HG03139 (cell line): ENCODE measurements around the gene MED16.

ENCODE experiments used
- ATAC-seq: cut with Tn5 transposase; IDR thresholded peaks from one replicate; pipeline ENCODE4 v1.9.1; 2021; ENCODE audit not compliant: unreplicated experiment

MED16 gene

DNA sequence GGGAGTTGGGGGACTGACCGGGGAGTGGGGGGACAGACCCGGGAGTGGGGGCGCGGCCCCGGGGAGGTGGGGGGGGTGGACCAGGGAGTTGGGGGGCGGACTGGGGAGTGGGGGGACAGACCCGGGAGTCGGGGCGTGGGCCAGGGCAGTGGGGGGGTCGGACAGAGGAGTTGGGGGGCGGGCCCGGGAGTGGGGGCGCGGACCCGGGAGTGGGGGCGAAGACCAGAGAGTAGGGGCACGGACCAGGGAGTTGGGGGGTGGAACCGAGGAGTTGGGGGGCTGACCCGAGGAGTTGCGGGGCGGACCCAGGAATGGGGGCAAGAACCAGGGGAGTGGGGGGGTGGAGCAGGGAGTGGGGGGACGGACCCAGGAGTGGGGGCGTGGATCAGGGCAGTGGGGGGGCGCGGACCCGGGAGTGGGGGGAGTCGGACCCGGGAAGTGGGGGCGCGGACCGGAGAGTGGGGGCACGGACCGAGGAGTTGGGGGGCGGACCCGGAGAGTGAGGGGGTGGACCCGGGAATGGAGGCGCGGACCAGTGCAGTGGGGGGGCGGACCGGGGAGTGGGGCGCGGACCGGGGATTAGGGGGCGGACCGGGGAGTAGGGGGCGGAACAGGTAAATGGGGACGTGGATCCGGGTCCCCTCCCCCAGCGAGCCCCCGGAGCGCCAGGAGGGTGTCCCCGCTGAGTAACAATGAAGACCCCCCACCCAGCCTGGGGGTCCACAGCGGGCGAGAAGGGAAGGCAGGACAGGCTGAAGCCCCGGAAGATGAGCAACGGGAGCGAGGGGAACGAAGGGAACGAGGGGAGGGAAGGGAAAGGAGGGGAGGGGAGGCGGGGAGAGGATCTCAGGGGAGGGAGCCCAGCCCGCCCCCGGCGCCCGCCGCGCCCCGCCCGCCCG is 19.4 kb upstream of the MED16 start:
- no peak for ATAC-seq

DNA sequence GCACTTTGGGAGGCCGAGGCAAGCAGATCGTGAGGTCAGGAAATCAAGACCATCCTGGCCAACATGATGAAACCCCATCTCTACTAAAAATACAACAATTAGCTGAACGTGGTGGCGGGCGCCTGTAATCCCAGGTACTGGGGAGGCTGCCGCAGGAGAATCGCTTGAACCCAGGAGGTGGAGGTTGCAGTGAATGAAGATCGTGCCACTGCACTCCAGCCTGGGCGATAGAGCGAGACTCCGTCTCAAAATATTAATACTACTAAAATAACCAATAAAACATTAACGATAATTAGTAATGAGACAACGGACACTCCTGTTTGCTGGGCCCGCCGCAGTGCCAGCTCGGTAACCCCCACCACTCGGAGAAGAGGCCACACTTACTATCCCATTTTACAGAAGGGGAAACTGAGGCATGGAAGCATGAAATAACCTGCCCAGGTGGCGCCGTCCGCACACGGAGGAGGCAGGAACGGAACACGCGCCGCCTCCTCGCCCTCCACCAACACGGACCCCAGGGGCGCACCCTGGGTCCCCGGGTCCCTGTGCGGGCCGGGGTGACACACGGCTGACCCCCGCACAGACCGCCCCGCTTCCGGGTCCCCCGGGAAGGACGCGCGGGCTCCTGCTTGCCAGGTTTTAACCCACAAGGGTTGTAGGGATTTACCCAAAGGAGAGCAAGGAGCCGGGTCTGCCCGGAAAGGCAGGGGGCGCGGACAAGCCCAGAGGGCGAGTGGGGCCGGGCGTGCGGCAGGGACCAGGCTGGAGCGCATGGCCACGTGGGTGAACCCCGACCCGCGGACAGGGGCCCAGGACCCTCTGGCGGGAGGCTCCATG is 18.4 kb upstream of the MED16 start:
- ATAC-seq = no peak

DNA sequence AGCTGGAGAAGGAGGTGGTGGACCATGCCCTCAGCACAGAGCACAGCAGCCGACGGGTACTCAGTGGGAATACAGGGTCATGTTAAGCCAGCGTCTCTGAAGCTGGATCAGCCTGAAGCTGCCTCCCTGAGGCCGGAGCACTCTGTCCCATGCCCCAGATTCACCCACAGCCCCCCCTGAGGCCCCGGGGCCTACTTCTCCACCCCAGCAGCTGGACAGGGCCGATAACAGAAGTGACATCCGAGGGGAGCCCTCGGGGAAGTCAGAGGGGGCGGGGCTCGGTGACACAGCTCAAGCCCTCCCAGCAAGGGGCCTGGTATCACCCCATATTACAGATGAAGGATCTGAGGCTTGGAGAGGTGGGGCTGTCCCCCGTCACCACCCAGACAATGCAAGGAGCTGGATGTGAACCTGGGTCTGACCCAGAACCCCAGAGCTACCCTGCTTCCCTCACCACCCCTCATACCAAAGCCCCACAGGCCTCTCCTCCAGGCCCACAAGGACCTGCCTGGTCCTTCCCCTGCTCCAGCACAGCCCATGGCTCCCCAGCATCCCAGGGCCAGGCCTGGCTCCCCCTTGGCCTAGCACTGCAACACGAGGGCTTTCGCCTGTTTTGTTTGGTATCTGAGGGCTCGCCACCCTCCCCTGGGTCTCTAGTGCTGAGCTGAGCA is 14.3 kb upstream of the MED16 start:
- no peak for ATAC-seq

DNA sequence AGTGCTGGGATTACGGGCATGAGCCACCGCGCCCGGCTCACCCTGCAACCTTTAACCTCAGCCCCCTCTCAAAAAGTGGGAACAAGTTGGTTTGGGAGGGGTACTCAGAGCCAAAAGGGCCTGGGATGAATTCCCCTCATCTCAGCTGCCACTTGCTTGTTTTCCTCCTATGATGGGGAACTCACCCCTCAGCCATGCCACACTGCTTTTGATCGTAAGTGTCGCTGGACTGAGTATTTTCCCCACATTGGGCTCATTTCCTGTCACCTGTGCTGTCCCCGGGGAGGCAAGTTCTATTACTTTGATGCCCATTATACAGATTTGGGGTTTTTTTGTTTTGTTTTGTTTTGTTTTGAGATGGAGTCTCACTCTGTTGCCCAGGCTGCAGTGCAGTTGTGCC is 13.5 kb upstream of the MED16 start:
- no peak for ATAC-seq

DNA sequence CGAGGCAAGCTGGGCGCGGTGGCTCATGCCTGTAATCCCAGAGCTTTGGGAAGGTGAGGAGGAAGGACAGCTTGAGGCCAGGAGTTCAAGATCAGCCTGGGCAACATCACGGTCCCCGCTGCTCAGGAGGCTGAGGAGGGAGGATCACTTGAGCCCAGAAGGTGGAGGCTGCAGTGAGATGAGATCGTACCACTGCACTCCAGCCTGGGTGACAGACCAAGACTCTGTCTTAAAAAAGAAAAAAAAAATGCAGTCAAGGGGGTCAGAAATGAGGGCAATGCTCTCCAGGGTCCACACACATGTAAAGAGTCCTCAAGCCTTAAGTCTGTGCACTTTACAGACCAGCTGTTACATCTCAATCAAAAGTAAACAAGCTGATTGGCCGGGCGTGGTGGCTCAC is 11.6 kb upstream of the MED16 start:
- ATAC-seq = no peak

DNA sequence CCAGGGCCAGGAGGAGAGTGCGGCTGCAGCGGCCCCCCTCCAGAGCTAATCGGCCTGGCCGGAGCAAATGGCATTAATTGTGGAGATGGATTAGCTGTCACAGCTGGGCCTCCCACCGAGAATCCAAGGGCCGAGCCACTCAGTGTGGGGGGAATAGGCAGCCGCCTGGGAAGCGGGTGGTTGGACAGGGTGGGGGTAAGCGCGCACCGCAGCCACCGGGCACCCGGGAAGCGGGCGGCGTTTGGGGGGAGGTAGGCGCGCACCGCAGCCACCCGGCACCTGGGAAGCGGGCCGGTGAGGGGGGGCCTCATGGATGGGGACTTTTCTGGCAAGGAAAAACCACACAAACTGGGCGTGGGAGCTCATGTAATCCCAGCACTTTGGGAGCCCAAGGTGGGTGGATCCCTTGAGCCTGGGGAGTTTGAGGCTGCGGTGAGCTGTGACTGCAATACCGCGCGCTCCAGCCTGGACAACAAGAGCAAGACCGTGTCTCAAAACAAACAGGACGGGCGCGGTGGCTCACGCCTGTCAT is 10.3 kb upstream of the MED16 start:
- ATAC-seq = no peak

DNA sequence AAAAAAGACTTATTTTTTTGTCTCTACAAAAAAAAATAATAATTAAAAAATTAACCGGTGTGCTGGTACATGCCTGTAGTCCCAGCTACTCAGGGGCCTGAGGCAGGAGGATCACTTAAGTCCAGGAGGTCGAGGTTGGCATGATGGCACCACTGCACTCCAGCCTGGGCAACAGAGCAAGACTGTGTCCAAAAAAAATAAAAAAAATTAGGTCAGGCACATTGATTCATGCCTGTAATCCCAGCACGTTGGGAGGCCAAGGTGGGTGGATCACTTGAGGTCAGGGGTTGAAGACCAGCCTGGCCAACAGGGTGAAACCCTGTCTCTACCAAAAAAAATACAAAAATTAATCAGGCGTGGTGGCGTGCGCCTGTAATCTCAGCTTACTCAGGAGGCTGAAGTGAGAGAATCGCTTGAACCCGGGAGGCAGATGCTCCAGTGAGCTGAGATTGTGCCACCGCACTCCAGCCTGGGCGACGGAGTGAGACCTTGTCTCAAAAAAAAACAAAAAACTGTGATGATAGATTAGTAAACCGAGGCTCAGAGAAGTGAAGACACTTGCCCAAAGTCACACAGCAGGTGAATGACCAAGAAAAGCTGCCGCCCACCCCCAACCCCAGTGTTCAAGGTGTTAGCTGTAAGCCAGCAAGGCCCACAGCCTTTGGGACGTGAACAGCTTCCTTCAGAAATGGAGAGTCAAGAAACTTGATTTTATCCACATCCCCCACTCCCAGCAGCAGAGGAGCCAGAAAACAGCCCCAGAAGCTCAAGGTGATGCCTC is 9.6 kb upstream of the MED16 start:
- no peak for ATAC-seq

DNA sequence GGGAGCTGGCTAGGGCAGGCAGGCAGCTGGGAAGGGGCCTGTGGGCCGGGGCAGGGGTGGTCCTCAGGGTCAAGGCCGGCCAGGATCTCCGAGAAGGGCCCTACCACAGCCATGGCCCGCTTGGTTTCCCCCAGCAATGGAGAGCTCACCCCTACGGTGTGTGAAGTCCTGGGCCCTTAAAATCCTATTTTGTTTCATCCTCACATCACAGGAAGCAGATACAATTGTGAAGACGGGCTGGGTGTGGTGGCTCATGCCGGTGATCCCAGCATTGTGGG is 9.0 kb upstream of the MED16 start:
- no peak for ATAC-seq

DNA sequence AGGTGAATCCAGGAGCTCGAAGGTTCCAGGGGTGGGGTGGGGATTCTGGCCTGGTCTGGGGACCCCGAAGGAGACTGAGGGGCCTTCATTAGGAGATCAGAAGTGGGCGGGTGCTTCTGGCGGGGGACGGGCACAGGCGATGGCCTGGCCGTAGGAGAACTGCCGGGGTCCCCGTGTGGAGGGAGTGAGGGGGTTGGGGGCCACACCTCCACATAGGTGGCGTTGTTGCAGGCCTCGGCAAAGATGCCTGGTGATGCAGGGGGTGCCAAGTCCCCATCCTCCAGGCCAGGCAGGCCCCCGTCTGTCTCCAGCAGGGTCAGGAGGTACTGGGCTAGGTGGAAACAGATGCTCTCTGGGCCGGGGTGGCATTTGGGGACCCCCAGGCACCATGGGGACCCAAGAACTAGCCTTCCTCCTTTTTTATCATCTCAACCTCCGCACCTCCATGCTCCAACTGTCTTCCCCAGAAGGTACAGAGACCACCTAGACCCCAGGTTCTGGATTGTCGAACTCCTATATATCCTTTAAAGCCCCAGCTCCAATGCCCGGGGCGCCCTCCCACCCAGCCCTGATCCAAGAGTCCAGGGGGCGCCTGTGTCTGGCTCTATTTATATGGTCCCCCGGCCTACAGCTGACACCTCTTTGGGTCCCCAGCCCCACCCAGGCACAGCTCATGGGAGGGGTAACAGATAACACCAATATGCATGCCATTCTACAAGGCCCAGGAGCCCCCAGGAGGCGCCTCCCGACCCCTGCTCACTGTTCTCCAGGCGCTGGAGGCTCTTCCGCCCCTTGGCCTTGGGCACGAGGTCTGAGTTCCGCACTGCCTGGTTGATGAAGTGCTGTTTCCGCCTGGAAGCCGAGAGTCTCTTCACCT is 8.5 kb upstream of the MED16 start:
- ATAC-seq = no peak

DNA sequence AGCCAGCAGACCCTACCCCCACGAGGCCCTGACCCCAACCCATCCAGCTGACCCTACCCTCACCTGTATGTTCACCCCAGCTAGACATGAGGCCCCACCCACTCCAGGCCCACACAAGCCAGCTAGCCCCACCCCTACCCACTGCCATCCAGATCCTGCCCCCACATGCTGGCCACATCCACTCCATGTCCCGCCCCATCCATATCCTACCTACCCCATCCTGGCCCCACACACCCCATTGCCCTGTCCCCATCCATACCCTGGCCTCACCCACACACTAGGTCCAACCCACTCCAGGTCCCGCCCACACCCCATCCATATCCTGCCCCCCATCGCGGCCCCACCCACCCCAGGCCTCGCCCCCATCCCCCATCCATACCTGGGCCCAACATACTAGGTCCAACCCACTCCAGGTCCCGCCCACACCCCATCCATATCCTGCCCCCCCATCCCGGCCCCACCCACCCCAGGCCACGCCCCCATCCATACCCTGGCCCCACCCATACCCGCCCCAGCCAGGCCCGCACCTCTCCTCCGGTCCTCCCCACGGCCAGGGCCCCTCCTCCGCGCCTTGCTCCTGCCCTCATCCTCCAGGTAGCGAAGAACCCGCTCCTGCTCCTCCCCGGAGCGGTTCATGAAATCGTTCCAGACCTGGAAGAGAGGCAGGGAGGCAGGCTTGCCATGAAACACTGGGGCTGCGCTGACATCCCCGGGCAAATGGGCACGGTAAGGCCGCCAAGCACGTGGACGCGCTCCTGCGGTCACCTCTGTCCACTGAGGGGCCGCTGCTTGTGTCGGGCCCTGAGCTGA is 7.5 kb upstream of the MED16 start:
- ATAC-seq = no peak

DNA sequence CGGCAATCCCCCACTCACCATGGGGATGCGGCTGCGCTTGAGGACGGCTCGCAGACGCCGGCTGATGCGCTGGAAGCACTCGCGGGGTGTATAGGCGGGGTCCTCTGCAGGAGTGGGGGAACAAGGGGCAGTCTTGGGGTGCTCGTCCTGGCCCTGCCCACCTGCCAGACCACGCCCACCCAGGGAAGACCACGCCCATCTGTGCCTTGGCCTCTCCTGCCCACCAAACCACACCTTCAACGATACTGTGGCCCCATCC is 7.0 kb upstream of the MED16 start:
- ATAC-seq = no peak

DNA sequence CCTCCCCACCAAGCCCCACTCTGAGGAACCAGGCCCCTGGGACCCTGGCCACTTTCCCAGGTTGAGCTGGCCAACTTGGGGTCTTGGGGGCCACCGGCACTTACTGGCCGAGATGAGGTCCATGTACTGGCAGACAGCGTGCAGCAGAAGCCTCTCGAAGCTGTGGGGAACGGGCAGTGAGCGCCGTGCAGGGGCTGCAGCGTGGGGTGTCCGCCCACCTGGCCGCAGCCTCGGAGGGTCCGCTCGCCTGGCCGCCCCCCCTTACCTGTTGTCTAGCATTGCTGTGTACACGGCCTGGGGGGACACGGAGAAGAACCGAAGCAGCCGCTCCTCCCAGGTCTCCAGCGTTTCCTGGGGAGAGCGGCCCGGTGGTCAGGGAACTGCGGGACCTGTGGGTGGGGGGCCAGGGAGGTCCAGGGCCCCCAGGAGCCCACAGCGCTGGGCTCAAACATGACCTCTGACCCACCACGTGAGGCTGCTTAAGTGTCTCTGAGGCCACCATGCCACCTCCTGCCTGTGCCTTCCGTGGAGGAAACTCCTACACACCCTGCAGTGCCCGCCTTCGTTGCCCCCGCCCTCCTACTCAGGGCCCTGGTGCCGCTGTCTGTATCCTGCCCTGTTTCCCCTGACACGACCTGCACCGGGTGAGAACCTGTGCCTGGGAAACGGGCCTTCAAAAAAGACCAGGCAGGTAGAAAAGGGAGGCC is 6.5 kb upstream of the MED16 start:
- no peak for ATAC-seq

DNA sequence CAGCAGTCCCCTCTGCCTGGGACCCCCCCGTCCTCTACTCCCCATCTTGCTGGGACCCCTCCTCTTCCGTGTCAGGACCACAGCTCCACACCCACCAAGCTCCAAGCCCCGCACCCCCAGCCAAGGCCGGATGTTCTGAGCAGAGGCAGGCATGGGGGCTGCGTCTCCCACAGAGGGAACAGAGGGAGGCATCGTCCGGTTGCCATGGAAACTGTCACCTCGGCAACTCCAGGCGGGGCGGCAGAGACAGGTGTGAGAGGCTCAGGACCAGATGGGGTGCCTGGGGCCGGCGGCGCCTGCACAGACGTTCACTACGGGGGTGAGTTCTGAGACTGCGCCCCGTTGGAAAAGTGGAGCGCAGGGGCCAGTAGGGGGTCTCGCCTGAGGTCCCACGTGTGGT is 5.7 kb upstream of the MED16 start:
- no peak for ATAC-seq

DNA sequence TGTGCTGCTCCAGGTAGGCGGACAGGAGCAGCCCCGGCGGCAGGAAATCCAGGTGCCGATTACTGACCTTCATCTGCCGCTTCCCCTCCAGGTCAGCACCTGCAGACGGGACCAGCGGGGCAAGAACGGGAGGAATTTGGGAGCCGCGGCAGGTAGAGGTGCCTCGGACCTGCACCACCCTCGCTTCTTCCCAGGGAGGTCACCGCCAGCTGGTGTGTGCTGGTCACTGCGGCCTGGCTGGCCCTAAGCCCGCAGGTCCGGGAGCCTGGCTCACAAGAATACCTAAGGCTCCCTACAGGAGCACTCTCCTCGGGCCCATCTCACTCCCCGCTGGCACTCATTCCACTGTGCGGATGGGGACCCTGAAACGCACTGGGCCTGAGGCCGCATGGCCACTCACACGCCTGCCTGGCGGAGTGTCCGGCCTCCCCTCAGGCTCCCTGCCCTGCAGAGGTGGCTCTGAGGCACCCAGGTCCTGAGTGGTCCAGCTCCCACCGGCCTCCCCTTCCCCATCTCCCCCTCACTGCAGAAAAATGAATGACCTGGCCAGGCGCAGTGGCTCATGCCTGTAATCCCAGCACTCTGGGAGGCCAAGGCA is 4.6 kb upstream of the MED16 start:
- ATAC-seq = no peak

DNA sequence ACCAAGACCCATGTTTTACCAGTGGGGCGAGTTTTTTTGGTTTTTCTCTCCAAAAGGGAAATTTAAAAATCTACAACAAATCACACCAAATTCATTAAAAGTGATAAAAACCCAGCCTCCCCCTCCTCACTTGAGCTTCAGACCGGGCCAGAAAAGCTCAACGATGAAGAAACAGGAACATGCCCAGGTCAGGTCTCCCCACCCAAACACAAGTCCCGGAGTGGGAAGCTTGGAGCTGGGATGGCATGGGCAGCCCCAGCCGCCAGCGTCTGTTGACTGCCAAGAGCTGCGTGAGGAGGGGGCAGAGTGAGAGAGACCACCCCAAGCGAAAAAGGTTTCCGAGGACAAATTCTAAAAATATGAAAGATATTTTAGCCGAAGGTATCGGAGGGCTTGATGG is 4.0 kb upstream of the MED16 start:
- ATAC-seq = no peak

DNA sequence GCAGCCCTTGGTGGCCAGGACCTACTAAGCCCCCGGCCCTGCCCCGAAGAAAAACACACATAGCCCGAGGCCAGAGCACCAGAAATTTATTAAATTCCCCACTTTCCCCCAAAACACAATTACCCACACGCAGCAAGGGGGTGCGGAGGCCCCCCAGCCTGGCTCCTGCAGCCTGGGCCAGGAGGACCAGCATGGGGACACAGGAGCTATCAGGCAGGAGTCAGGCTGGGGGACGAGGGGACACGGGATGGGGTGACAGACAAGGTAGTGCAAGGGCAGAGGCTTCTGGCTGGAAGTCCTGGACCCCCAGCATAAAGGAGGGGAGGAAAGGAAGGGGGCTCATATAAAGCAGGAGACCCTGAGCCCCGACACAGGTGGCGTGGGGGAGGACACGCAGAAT is 3.4 kb upstream of the MED16 start:
- ATAC-seq = no peak

DNA sequence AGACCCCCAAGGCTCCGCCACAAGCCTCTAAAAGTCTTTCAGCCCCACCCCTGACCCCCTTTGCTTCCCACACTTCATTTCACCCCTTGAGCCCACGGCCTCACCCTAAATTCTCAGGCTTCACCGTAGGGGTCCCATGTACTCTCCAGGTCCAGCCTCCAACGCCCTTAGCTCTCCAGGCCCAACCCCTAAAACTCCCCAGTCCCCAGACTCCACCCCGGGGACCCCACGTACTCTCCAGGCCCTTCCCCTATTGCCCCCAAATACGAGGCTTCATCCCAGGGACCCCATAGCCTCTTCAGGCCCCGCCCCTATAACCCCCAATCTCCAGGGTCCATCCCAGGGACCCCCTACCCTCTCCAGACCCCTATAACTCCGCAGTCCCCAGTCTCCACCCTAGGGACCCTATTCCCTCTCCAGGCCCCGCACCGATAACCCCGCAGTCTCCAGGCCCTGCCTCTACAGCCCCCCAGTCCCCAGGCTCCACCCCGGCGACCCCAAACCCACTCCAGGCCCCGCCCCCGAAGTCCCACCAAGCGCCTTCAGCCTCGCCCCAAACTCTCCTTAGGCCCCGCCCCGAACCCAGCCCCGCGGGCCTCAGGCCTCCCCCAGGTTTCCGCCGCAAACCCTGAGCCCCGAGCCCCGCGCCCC is 619 bp downstream of the MED16 start:
- no peak for ATAC-seq
